ENCODE results near the gene XXYLT1.

Gene XXYLT1

GRCh38 chr3:195023989-195024388 is 247.0 kb downstream of the XXYLT1 start:
- in situ Hi-C loops (cut with MboI; ENCODE audit: low pct_unique_long_range_greater_than_20kb, low sequenced_read_pairs, unreplicated experiment): no loop called here
- DNase-seq (ENCODE audit: low spot score): no peak
- TF ChIP-seq CTCF (IDR thresholded peaks at IDR 0.05; ENCODE audit: extremely low read depth, insufficient read depth, missing control alignments): no peak

GRCh38 chr3:195023576-195023975 is 247.4 kb downstream of the XXYLT1 start:
- in situ Hi-C loops (cut with MboI; ENCODE audit: low pct_unique_long_range_greater_than_20kb, low sequenced_read_pairs, unreplicated experiment): no loop called here
- TF ChIP-seq CTCF (IDR thresholded peaks at IDR 0.05; ENCODE audit: extremely low read depth, insufficient read depth, missing control alignments): no peak

GRCh38 chr3:195021692-195022091 is 249.3 kb downstream of the XXYLT1 start:
- no peak for TF ChIP-seq CTCF (IDR thresholded peaks at IDR 0.05; ENCODE audit: extremely low read depth, insufficient read depth, missing control alignments)
- in situ Hi-C loops (cut with MboI; ENCODE audit: low pct_unique_long_range_greater_than_20kb, low sequenced_read_pairs, unreplicated experiment): no loop called here

More at GRCh38 chr3:195023576-195023975, 247.4 kb downstream of the XXYLT1 start:
- DNase-seq (ENCODE audit: low spot score): no peak

GRCh38 chr3:195020921-195021320 is 250.0 kb downstream of the XXYLT1 start:
- no peak for TF ChIP-seq CTCF (IDR thresholded peaks at IDR 0.05; ENCODE audit: extremely low read depth, insufficient read depth, missing control alignments)
- DNase-seq (ENCODE audit: low spot score): no peak
- in situ Hi-C loops (cut with MboI; ENCODE audit: low pct_unique_long_range_greater_than_20kb, low sequenced_read_pairs, unreplicated experiment): no loop called here

More at GRCh38 chr3:195021692-195022091, 249.3 kb downstream of the XXYLT1 start:
- DNase-seq (ENCODE audit: low spot score): no peak

GRCh38 chr3:195020185-195020584 is 250.8 kb downstream of the XXYLT1 start:
- no peak for TF ChIP-seq CTCF (IDR thresholded peaks at IDR 0.05; ENCODE audit: extremely low read depth, insufficient read depth, missing control alignments)
- in situ Hi-C loops (cut with MboI; ENCODE audit: low pct_unique_long_range_greater_than_20kb, low sequenced_read_pairs, unreplicated experiment): no loop called here
- DNase-seq (ENCODE audit: low spot score): no peak

GRCh38 chr3:195019335-195019734 is 251.6 kb downstream of the XXYLT1 start:
- in situ Hi-C loops (cut with MboI; ENCODE audit: low pct_unique_long_range_greater_than_20kb, low sequenced_read_pairs, unreplicated experiment): no loop called here
- no peak for DNase-seq (ENCODE audit: low spot score)

More at GRCh38 chr3:195019335-195019734, 251.6 kb downstream of the XXYLT1 start:
- no peak for TF ChIP-seq CTCF (IDR thresholded peaks at IDR 0.05; ENCODE audit: extremely low read depth, insufficient read depth, missing control alignments)
